SK-N-DZ (cell line): ENCODE measurements around the gene ZNF521.
A peak's percentile ranks its signal among the peaks of the same experiment; 100 is the strongest.

Experiments
- DNase-seq: peaks from one replicate; pipeline ENCODE4 v3.0.0-alpha.2; 2015; ENCODE audit warnings: low spot score

ZNF521 gene

DNA sequence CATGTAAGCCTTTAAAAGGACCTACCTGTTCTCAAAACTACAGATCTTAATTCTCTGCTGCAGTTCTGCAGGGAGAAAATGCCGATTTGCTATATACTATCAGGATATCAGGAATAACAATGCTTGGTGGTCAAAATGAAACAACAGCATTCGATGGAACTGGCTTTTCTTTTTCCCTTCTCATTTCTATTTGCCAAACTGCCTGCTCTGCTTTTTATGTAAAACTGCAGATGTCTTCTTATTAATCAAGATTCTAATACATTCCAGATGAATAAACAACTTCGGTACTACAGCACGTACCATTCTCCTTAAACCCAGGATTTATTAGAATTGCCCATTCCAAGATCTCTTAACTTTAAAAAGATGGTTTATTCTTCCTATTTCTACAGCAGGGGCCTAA, 100.9 kb downstream of the ZNF521 start:
- DNase-seq: no peak

DNA sequence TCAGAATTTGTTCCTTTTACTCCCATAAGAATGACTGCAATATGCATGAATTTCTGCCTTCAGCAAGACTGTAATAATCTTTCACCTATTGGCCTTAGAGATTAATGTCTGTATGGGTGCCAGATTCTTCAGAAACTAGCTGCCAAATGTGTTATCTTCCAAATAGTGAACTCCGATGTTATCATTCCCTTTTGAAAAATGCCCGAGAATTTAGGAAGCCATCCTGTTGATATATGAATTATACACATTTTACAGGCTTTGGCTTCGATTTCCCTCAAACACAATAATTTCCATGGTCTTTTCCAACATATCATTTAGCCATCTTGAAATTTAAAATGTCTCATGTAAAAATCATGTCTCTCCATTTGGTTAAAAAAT, 101.5 kb downstream of the ZNF521 start:
- no peak for DNase-seq

DNA sequence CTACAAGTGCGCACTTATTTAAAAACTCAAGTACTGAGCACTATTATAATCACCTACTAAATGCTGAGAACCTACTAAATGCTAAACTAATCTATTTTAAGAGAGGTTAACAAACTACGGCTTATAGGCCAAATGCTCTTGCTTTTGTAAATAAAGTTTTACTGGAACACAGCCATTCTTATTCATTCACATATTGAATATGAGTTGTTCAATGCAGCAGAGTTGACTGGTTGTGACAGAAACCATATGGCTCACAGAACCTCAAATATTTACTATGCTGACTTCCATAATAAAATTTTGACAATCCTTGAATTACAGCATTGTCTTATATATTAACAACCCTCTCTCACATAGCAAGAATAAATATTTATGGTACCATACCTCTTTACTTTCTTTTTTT, 103.2 kb downstream of the ZNF521 start:
- DNase-seq: no peak

DNA sequence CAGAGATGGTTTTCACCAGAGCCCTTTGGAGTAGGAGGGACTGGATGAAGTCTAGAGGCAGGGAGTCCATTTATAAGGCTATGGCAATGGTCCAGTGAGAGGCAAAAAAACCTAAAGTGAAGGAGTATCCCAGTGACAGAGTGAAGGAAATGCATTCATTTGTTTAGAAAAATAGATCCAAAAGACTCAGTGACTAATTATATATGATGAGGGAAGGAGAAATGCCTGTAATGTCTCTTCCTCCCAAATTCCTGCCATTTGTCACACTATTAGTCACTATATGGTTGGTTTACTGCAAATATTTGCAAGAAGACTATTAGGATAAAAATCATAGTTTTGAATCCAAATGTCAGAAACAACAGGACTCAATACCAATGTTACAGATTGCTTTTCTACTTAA, 104.2 kb downstream of the ZNF521 start:
- no peak for DNase-seq

DNA sequence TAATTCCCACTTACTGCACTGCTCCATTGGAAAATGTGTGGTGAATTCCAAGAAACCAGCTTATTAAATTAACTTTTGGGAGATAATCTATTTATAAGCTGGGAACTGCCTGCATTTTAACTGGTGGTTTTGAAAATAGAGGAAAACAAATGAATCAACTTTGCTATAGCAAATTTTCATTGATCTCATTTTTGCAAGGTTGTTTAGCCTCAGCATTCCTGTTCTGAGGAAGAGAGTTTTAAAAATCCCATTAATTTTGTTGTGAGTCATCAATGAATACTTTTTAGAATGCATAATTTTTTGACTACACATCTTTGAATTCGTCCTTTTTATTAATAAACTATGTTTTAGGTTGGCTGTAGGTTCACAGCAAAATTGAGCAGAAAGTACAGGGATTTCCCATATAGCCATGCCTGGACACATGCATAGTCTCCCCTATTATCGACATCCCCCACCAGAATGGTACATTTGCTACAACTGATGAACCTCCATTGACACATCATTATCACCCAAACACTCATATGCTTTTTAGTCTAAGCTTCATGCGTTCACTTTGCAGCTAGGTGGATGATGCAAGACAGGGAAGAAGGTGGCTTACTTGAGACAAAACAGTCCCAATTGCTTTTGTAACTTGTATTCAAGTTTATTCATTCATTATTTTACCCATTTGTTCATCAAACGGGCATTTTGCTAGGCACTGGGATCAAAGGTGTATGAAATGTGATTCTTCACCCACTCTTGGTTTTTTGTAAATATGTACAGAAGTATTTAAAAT, 106.9 kb downstream of the ZNF521 start:
- no peak for DNase-seq

DNA sequence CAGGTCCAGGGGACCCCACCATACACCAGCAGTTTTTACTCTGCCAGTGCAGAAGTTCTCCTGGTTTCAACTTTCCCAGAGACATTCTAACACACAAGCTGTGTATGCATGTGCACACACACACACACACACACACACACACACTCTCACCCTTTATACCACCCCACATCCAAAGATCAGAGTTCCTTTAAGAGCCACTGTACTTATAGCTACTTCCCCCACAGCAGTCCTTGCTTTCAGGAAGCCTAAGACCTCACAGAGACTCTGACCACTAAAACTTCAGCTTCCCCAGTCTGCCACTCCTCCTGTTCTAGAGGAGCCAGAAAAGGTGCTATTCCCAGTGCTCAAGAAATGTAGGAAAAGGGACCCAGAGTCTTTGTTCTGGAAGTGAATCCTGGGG, 107.8 kb downstream of the ZNF521 start:
- no peak for DNase-seq

DNA sequence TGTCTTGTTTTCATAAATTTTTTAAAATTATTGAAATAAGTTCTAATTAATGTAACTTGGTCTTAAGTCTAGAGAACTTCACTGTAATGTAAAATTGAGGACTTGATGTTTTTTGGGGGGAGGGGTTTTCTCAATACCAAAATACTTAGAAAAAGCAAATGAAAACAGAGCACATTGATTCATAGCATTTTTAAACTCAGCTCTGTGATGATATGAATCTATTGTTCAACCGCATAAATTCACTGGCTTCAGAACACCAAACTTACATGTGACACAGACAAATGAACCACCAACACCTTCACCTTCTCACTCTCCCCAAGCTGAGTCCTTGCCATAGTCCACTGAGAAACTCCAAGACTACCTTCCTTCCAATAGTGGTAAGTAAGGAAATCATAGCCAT, 108.2 kb downstream of the ZNF521 start:
- DNase-seq: no peak

DNA sequence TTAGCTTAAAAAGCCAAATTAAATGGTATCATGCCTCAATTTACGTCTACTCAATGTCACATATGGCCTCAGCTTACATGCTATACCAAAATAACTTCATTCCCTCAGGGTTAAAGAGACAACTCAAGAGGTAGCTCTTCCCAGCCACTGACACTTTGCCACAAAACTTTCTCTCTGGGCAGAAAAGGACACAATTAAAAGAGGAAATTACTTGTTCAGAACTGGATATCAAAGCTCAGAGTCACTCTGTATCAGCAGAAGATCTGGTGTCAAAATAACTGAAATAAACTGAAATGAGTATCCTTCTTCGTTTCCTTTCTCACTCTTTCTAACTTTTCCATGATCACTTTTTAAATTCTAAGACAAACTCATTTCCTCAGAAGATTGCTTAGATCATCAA, 108.7 kb downstream of the ZNF521 start:
- DNase-seq: no peak

DNA sequence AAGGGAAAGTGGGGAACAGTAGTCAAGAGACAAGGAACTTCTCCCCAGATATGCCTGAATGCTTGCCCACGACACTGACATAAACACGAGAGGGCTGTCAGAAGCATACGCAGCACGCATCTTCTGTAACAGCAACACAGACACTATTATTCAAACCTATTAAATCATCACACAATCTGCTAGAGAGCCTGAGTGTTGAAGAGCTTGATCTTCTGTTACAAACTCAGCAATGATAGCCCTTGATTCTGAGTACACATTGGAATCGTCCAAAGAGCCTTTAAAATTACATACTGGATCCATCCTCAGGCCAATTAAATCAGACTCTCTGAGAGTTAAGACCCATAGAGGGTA, 111.6 kb downstream of the ZNF521 start:
- no peak for DNase-seq

DNA sequence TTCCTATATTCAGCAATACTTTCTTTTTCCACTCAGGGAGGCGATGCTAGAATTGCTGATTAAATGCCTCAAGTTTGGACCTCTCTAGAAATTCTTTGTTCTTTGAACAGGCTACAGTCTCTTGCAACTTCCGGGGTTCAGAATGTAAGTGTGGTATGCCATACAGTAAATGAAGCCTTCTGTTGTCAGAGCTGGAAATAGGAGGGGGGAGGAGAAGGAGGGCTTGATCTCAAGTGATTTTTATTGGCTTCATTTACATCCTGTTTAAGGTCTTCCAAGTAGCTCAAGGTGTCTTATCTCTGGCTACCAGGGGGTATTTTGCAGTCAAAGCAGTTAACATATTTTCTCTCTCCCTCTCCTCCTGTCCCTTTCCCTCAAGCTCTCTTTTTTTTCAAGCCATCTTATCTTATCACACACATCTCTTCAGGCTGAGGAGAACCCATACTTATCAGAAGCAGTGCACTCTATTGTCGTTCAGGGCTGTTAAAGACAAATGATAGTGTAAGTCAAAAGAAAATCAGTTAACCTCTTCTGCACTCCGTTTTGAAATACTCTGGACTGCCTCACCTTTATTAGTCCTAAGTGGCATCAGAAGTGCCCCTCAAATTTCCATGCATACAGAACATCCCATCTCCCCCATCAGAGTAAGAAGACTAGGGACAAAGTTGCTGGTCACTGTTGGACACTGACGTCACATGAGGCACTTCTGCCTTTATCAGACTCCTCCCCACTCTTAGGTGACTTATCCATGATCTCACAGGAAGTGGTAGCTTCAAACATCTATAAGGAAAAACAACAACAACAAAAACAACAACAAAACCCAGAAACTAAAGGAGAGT, 112.2 kb downstream of the ZNF521 start:
- DNase-seq: peak; percentile 41

DNA sequence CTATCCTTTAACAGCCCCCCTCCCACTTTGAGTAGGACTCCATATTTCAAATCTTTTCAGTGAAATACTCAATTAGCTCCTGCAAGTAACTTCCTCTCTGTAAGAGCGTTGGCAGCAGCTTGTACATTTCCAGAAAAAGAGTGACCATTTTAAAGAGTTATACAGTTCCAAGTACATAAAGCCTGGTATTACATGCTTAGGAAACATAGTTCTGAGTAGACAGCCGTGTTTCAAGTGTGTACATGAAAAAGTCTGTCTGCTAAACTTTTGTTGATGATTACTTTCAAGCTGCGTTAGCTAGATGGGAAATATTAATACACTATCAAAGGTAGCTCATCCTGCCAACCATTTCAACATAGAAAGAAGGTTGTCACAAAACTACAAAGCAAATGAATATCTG, 112.8 kb downstream of the ZNF521 start:
- DNase-seq: no peak

DNA sequence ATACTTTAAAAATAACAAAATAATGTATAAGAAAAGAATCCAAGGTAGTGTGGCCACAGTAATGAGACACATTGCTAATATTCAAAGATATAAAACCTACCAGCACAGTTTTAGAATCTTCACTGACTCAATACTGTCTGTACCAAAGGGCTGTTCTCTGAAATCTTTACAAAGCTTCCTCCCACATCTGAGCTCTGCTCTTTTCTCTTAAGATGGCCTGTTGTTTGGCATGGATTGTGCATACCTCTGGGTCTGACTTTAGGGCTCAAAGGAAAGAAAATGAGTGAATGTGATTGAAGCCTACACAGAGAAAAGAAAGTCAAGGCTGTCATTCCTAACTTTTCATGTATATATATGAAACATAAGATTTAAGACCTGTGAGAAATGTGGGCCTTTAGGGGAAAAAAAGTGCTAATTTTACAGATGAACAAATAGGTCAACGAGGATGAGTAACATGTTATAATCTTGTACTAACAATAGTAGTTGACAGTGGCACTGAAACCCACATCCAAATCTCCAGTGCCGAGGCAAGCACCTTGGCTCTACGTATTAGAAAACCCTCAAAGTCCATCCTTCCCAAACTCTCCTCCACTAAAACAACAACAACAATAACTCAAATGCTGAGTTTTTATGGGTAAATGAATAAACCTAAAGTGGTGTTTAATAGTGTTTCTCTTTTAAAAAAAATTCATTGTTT, 114.2 kb downstream of the ZNF521 start:
- DNase-seq: no peak

DNA sequence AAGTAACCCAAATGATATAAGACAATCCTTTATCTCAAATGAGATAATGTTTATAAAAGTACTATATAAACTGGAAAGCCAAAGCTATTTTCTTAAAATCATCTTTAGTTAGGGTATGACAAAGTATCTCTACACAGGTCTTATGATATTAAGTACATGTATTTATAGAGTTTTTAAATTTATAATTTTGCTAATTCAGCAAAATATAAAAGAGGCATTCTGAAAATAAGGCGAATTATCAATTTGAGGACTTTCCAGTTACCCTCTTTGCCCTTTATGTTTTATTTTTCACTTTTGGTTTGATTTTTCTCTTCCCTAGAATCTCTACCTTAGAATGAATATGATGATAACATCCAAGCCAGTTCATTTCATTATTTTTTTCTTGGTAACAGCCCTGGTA, 115.2 kb downstream of the ZNF521 start:
- DNase-seq: no peak

DNA sequence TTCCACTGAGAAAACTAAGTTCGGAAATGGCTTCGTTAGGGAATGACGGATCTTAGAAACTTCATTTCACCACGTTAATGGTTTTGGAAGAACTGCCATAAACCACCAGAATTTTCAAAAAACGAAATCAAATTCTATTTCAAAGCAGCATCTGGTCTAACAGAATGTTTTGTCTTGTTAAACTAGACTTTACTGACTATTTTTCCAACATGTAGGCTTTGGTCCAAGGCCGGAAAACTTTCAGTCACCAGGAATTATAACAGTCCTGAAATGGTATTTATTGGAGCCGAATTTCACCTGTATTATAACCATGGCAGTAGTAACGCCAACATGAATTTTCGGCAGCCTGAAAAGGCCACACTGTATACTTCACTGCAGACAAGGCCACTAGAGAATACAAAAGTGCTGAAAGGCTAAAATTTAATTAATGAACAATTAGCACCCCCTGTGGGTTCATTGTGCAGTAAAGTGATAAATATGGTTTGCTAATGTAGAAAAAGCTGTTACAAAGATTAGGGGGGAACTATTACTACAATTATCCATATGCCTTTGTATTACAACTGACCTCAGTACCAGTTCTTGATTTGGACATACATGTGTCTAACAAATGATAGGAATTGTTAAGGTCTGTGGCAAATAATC, 116.4 kb downstream of the ZNF521 start:
- DNase-seq: no peak

DNA sequence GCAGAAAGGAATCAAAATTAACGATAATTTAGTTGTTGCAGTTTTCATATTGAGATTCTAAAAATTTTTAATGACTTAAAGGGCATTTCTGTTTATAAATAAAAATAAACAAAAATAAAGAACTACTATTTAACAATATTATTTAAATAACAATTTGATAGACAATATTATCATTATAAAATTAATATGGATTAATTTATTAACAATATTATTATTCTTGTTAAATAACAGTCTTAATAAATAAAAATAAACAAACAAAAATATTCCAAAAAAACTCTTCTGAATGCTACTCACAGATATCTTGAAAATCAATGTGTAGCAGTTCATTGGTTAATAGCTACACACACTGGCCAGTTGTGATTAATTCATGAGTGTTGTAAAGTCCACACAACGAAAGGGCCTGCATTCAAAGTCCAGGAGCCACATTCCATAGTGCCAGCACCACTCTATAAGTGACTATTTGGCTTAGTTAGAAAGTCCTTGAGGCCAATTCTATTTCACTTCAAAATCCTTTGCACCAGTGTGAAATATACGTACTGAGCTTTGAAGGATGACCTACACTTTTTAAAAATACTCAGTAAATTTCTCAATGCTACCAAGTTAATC, 117.1 kb downstream of the ZNF521 start:
- no peak for DNase-seq

DNA sequence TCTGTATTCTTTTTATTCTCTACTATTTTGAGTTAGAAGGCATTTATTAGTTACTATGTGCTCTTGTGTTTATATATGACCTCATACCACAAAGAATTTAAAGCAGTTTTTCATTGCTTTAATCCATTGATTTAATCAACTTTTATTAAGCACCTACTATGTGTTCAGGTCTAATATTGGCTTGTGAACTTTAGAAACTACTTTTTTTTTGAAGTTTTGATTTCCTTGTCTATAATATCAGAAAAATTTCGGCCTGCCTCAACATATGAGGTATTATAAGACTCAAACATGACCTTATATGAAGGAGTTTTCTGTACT, 117.7 kb downstream of the ZNF521 start:
- no peak for DNase-seq

DNA sequence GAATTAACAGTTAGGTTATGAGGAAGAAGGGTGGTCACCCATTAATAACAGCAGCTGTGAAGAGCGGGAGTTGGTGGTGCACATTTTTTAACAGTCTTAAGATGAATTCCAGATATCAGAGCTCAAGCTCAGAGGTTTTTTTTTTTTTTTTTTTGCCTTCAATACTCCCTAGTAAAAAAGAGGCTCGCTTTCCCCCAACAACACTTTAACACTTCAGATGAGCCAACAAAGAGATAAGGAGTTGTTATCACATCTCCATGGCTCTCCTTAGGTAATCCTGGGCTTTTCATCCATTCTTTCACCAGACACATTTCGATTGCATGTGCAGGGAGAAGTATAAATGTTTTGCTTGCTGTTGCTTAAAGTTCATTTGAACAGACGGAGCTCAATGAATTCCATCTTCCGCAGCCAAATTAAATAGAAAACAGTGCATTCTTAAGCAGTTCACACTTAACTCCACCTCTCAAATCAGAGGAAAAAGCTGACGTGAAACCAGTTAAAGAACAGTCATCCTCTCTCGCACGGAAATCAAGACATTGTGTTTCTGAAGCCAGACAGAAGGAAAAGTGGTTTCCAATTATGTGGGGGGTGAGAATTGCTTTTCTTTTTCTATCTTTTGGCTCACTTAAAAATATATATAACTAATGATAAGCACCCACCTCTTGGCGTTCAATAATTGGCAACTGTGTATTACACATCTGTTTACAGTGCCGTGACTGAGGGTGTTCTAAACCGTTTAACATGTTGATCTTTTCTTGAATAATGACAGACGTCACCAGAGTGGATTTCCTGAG, 118.2 kb downstream of the ZNF521 start:
- DNase-seq: no peak

DNA sequence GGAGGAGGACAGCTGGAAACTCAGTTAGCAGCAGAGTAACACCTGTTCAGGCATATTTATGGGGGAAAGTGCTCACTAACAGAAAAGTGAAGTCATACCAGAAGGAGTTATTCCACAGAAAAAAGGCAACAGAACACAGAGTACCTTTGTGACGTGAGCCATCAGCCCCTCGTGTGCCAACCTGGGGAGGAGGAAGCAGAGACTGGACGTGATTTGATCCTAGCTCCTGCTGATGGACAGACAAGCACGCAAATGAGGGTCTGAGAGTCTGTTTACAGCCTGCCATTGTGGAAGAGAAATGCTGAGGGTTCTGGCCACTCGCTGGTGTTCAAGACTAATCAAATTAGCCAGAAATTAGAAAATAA, 120.7 kb downstream of the ZNF521 start:
- DNase-seq: peak; percentile 59

DNA sequence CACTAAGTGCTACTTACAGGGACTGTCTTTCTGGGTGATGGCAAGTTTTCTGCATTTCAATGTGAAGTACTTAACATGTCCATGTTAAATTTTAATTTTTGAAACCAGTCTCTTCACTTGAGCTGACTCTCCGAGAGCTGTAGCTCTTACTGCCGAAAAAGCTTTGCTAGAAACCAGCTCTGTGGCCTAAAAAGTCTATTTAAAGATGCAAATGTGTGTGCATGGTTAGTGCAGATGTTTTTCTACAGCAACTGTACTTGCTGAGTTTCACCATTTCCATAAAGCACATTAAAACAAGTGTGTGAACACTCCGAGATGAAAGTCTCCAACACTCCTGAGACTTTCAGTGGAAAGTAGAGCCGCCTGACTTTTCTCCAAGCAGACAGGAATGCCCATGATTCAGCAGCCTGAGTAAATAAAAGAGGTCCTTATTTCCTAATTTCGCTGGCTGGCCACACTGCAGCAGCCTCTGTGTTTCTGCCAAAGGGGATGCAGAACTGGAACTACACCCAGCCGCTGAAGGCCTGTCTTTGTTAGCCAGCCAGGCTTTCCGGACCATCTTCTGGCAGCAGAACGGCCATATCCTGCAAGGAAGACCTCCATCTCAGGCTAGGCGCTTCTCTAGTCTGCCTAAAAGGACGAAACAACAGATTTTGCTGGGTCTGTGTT, 121.2 kb downstream of the ZNF521 start:
- DNase-seq: no peak

DNA sequence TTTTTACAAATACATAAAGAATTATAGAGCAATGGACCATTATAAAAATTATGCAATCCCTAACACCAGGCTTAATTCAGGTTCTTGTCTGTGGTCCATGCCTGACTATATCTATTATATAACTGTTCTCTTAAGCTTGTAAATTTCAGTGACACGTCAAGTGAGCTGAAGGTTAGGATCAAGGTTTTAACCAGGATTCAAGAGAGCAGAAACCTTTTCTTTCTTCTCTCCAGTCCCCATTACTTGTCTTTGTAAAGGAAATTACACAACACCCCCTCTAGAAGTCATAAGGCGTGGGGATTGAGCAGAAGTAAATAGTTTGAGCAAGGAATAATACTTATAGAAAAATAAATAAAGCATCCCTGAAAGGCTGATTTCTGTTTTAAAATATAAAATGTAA, 122.0 kb downstream of the ZNF521 start:
- no peak for DNase-seq

DNA sequence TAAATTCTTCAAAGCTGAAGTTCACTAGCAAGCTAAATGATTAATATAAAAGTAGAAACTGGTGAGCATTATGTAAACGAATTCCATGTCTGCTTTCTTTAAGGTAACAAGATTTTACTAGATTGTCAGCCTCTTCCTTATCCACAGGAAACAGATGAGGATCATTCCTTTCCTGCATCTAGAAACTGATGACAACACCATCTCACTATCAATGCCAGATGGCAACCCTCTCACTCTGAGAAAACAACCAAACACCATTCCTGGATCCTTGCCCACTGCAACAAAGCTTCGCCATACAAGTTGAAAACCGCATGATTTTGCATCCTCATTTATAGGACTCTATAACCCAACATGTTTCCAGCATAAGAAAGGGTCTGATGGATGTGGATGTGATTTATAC, 122.9 kb downstream of the ZNF521 start:
- DNase-seq: no peak
